HG03280 (cell line): ENCODE data around the gene XCL2.
"Not testable (repeated sequence)": the region's sequence is repeated elsewhere in the genome, so short reads cannot be mapped to it uniquely, and the experiment has no call there.

Experiments
- ATAC-seq: cut with Tn5 transposase; IDR thresholded peaks from one replicate; pipeline ENCODE4 v1.9.1; 2021; ENCODE audit warnings: mild to moderate bottlenecking, moderate library complexity; ENCODE audit not compliant: unreplicated experiment

XCL2 gene

GRCh38 chr1:168543840-168544498 is at the start of gene XCL2:
XCL2 (minus strand) TSS chr1:168543997; CDS start chr1:168543964, 33 bp downstream.
- not testable (repeated sequence) for ATAC-seq

GRCh38 chr1:168591641-168592250 is 47.9 kb upstream of the XCL2 start:
- no peak for ATAC-seq

- no peak for ATAC-seq
These were observed 47.3 kb upstream of the XCL2 start for GRCh38 chr1:168591066-168591465.

GRCh38 chr1:168589167-168589566 is 45.4 kb upstream of the XCL2 start:
- no peak for ATAC-seq

GRCh38 chr1:168585937-168586336 is 42.1 kb upstream of the XCL2 start:
- ATAC-seq, result no peak

- no peak for ATAC-seq
These were observed 41.4 kb upstream of the XCL2 start for GRCh38 chr1:168585191-168585590.

GRCh38 chr1:168583571-168583970 is 39.8 kb upstream of the XCL2 start:
- no peak for ATAC-seq

GRCh38 chr1:168582688-168583336 is 39.0 kb upstream of the XCL2 start:
- ATAC-seq, result no peak

GRCh38 chr1:168581817-168582572 is 38.2 kb upstream of the XCL2 start:
- ATAC-seq, result no peak

GRCh38 chr1:168580991-168581390 is 37.2 kb upstream of the XCL2 start:
- ATAC-seq, result not testable (repeated sequence)

GRCh38 chr1:168580290-168580689 is 36.5 kb upstream of the XCL2 start:
- not testable (repeated sequence) for ATAC-seq

- not testable (repeated sequence) for ATAC-seq
These were observed 34.9 kb upstream of the XCL2 start for GRCh38 chr1:168578531-168579185.

GRCh38 chr1:168576245-168576688 is 32.5 kb upstream of the XCL2 start, which contains the start of gene XCL1:
XCL1 (plus strand) TSS chr1:168576605; CDS start chr1:168576638, 33 bp downstream.
- ATAC-seq, result not testable (repeated sequence)

GRCh38 chr1:168574234-168574633 is 30.4 kb upstream of the XCL2 start:
- ATAC-seq, result not testable (repeated sequence)

- ATAC-seq, result no peak
These were observed 28.8 kb upstream of the XCL2 start for GRCh38 chr1:168572633-168573032.

- ATAC-seq, result no peak
These were observed 26.9 kb upstream of the XCL2 start for GRCh38 chr1:168570652-168571051.

- no peak for ATAC-seq
These were observed 24.5 kb upstream of the XCL2 start for GRCh38 chr1:168568346-168568745.

GRCh38 chr1:168567568-168567967 is 23.8 kb upstream of the XCL2 start:
- no peak for ATAC-seq

GRCh38 chr1:168567007-168567406 is 23.2 kb upstream of the XCL2 start:
- no peak for ATAC-seq

- ATAC-seq, result no peak
These were observed 22.0 kb upstream of the XCL2 start for GRCh38 chr1:168565825-168566224.

GRCh38 chr1:168561989-168562388 is 18.2 kb upstream of the XCL2 start:
- ATAC-seq, result no peak
